ENCODE results near the gene KRTAP10-11.
"Not testable (repeated sequence)": the region's sequence is repeated elsewhere in the genome, so short reads cannot be mapped to it uniquely, and the experiment has no call there.

The KRTAP10-11 gene

GRCh38 chr21:44643741-44644310 lies 2.4 kb upstream of the KRTAP10-11 start:
- DNase-seq: no peak

GRCh38 chr21:44644878-44645277 lies 1.3 kb upstream of the KRTAP10-11 start:
- no peak for DNase-seq

- no peak for DNase-seq
Measured at GRCh38 chr21:44647222-44647552, 973 bp downstream of the KRTAP10-11 start.

GRCh38 chr21:44648557-44649311 lies 2.5 kb downstream of the KRTAP10-11 start:
- DNase-seq: no peak

GRCh38 chr21:44649521-44650100 lies 3.4 kb downstream of the KRTAP10-11 start:
- DNase-seq: no peak

- DNase-seq: no peak
Measured at GRCh38 chr21:44650265-44650972, 4.2 kb downstream of the KRTAP10-11 start.

GRCh38 chr21:44650973-44651675 lies 4.9 kb downstream of the KRTAP10-11 start:
- no peak for DNase-seq

GRCh38 chr21:44653123-44653522 lies 6.9 kb downstream of the KRTAP10-11 start:
- DNase-seq: no peak

- peak; percentile 79 for DNase-seq
Measured at GRCh38 chr21:44653656-44654575, 7.7 kb downstream of the KRTAP10-11 start.

- peak; percentile 24 for DNase-seq
Measured at GRCh38 chr21:44654576-44655175, 8.5 kb downstream of the KRTAP10-11 start, which contains the start of gene KRTAP12-4. Gene KRTAP12-4 (minus strand): TSS chr21:44654659. CDS start chr21:44654614, 45 bp downstream.

- DNase-seq: no peak
Measured at GRCh38 chr21:44656868-44657267, 10.7 kb downstream of the KRTAP10-11 start.

GRCh38 chr21:44657635-44658540 lies 11.7 kb downstream of the KRTAP10-11 start, which contains the start of gene KRTAP12-3:
Gene KRTAP12-3 (plus strand): TSS chr21:44657932. CDS start chr21:44657980, 48 bp downstream.
- DNase-seq: peak; percentile 81

GRCh38 chr21:44658541-44658910 lies 12.3 kb downstream of the KRTAP10-11 start:
- no peak for DNase-seq

GRCh38 chr21:44658913-44659595 lies 12.8 kb downstream of the KRTAP10-11 start:
- DNase-seq: peak; percentile 43

- not testable (repeated sequence) for DNase-seq
Measured at GRCh38 chr21:44661567-44661966, 15.4 kb downstream of the KRTAP10-11 start.

- DNase-seq: no peak
Measured at GRCh38 chr21:44664691-44665090, 18.5 kb downstream of the KRTAP10-11 start.

GRCh38 chr21:44666401-44667320 lies 20.4 kb downstream of the KRTAP10-11 start, which contains the start of gene KRTAP12-2:
Gene KRTAP12-2 (minus strand): TSS chr21:44666927. CDS start chr21:44666886, 41 bp downstream.
- no peak for DNase-seq

- DNase-seq: no peak
Measured at GRCh38 chr21:44667612-44668011, 21.4 kb downstream of the KRTAP10-11 start.

Data from CD4-positive, alpha-beta T cell treated with Interleukin-10 for 1 hour (primary cell).